Measurements from ENCODE around the gene EDC4. TPM values are rescaled to one million over a fixed set of nuclear protein-coding genes. Genes with fewer than 3 reads are reported as not detected.

The EDC4 gene
- total and polyA plus RNA-seq, 9 of the 15 experiments (the other 6 are each of a cell fraction or from before 2014, with no cell fraction given): 1.1 to 131 (median 74.0) TPM

DNA sequence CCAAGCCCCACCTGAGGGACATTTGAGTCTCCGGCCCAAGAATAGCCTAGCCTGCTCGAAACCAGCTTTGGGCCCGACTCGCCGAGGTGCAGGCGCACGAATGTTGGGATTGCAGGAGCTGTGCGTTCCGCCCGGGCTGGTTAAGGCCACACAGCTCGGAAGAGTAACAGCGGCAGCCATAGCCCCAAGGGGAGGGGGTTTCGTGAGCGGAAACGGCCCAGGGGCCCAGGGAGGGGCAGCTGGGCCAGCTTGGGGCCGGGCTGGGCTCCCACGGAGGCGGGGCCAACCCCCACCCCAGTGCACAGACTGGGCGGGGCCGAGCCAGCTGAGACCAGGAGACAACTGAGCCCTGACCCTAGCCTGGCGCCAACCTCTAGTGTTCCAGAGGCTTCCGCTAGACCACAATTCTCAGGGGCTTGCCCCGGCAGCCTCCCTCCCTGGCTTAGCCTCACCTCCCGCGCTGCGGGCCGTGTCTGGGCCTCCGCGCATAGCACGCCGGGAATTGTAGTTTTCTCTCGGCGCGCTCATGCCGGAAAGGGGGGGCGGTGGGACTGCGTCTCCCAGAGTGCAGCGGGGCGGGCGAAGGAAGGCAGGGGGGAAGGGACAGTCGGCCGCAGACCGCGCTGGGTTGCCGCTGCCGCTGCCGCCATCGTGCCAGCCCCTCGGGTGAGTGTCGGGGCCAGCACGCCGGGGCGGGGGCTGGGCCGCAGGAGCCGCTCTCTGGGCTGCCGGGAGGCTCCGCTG is 26.4 kb upstream of the EDC4 start, which contains the start of gene NUTF2 (continued):
- TF ChIP-seq, protein P1, sequence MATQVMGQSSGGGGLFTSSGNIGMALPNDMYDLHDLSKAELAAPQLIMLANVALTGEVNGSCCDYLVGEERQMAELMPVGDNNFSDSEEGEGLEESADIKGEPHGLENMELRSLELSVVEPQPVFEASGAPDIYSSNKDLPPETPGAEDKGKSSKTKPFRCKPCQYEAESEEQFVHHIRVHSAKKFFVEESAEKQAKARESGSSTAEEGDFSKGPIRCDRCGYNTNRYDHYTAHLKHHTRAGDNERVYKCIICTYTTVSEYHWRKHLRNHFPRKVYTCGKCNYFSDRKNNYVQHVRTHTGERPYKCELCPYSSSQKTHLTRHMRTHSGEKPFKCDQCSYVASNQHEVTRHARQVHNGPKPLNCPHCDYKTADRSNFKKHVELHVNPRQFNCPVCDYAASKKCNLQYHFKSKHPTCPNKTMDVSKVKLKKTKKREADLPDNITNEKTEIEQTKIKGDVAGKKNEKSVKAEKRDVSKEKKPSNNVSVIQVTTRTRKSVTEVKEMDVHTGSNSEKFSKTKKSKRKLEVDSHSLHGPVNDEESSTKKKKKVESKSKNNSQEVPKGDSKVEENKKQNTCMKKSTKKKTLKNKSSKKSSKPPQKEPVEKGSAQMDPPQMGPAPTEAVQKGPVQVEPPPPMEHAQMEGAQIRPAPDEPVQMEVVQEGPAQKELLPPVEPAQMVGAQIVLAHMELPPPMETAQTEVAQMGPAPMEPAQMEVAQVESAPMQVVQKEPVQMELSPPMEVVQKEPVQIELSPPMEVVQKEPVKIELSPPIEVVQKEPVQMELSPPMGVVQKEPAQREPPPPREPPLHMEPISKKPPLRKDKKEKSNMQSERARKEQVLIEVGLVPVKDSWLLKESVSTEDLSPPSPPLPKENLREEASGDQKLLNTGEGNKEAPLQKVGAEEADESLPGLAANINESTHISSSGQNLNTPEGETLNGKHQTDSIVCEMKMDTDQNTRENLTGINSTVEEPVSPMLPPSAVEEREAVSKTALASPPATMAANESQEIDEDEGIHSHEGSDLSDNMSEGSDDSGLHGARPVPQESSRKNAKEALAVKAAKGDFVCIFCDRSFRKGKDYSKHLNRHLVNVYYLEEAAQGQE (IDR thresholded peaks at IDR 0.05; ENCODE audit: borderline replicate concordance): peak; percentile 66
- TF ChIP-seq, protein P1 (CRISPR knock-in tag; IDR thresholded peaks at IDR 0.05; ENCODE audit: low read depth): no peak
- TF ChIP-seq CHD2 (IDR thresholded peaks at IDR 0.05; ENCODE audit: low read depth, low read length): peak; percentile 76
- peak; percentile 98 for TF ChIP-seq XRCC5 (IDR thresholded peaks at IDR 0.05; ENCODE audit: low read depth, low read length)
- TF ChIP-seq ZNF445 (CRISPR knock-in tag; IDR thresholded peaks at IDR 0.05; ENCODE audit: low read depth): 0 out of 2 replicates have a peak, but pooled peaks have one; percentile 41
- no peak for TF ChIP-seq SRSF9 (IDR thresholded peaks at IDR 0.05; ENCODE audit: borderline replicate concordance, low read depth, low read length)
- no peak for TF ChIP-seq RBM15 (IDR thresholded peaks at IDR 0.05; ENCODE audit: insufficient read depth, low read length)
- TF ChIP-seq HMG20A (CRISPR knock-in tag; conservative IDR thresholded peaks at IDR 0.05): no peak
- peak in 1 of 2 experiments; percentile 33; a peak in 1 of 4 replicates for TF ChIP-seq ETV6 (IDR thresholded peaks at IDR 0.05; ENCODE audit: borderline replicate concordance in 1 of 2, low read depth in 2 of 2, low read length in 1 of 2)
- TF ChIP-seq ETV6 (CRISPR knock-in tag; IDR thresholded peaks at IDR 0.05; ENCODE audit: borderline replicate concordance): no peak
- TF ChIP-seq, protein P2, sequence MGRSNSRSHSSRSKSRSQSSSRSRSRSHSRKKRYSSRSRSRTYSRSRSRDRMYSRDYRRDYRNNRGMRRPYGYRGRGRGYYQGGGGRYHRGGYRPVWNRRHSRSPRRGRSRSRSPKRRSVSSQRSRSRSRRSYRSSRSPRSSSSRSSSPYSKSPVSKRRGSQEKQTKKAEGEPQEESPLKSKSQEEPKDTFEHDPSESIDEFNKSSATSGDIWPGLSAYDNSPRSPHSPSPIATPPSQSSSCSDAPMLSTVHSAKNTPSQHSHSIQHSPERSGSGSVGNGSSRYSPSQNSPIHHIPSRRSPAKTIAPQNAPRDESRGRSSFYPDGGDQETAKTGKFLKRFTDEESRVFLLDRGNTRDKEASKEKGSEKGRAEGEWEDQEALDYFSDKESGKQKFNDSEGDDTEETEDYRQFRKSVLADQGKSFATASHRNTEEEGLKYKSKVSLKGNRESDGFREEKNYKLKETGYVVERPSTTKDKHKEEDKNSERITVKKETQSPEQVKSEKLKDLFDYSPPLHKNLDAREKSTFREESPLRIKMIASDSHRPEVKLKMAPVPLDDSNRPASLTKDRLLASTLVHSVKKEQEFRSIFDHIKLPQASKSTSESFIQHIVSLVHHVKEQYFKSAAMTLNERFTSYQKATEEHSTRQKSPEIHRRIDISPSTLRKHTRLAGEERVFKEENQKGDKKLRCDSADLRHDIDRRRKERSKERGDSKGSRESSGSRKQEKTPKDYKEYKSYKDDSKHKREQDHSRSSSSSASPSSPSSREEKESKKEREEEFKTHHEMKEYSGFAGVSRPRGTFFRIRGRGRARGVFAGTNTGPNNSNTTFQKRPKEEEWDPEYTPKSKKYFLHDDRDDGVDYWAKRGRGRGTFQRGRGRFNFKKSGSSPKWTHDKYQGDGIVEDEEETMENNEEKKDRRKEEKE (IDR thresholded peaks at IDR 0.05; ENCODE audit: borderline replicate concordance in 1 of 2, control insufficient read depth in 1 of 2, low read depth in 2 of 2, low read length in 1 of 2): peak in 1 of 2 experiments; percentile 72; a peak in 1 of 4 replicates
- no peak for TF ChIP-seq CAMTA2 (CRISPR knock-in tag; conservative IDR thresholded peaks at IDR 0.05)
- TF ChIP-seq POLR2AphosphoS5 (IDR thresholded peaks at IDR 0.05; ENCODE audit: control insufficient read depth, insufficient read depth, low read depth, low read length): peak; percentile 43; the same call in 1 of the 2 replicates
- TF ChIP-seq TBP (optimal IDR thresholded peaks at IDR 0.05; ENCODE audit: low read depth, low read length): peak; percentile 76
- peak; percentile 89 for TF ChIP-seq FIP1L1 (IDR thresholded peaks at IDR 0.05; ENCODE audit: low read depth, low read length, poor library complexity, severe bottlenecking)
- no peak for TF ChIP-seq ZNF212 (CRISPR knock-in tag; IDR thresholded peaks at IDR 0.05)
- TF ChIP-seq THRAP3 (IDR thresholded peaks at IDR 0.05; ENCODE audit: borderline replicate concordance): no peak
